ENCODE data around the gene CYGB.

The CYGB gene

GRCh38 chr17:76569607-76570279, 32.2 kb upstream of the CYGB start:
- no peak overlapping the region for H3K4me3 ChIP-seq (ENCODE audit: low read depth, low read length)
- DNase-seq (ENCODE audit: low read depth): no peak
- TF ChIP-seq, protein P1, sequence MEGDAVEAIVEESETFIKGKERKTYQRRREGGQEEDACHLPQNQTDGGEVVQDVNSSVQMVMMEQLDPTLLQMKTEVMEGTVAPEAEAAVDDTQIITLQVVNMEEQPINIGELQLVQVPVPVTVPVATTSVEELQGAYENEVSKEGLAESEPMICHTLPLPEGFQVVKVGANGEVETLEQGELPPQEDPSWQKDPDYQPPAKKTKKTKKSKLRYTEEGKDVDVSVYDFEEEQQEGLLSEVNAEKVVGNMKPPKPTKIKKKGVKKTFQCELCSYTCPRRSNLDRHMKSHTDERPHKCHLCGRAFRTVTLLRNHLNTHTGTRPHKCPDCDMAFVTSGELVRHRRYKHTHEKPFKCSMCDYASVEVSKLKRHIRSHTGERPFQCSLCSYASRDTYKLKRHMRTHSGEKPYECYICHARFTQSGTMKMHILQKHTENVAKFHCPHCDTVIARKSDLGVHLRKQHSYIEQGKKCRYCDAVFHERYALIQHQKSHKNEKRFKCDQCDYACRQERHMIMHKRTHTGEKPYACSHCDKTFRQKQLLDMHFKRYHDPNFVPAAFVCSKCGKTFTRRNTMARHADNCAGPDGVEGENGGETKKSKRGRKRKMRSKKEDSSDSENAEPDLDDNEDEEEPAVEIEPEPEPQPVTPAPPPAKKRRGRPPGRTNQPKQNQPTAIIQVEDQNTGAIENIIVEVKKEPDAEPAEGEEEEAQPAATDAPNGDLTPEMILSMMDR (IDR thresholded peaks at IDR 0.05; ENCODE audit: low read depth, low read length, missing control alignments): no peak
- in situ Hi-C loops (cut with HindIII; ENCODE audit: low sequenced_read_pairs): loop anchor here (10.0 to 25.0 kb wide), 2 partner anchors 75 to 168 kb away; partner anchors contain the start of genes JMJD6, METTL23, MFSD11 and SRSF2

GRCh38 chr17:76568811-76569221, 31.3 kb upstream of the CYGB start:
- in situ Hi-C loops (cut with HindIII; ENCODE audit: low sequenced_read_pairs): loop anchor here (25.0 kb wide), 1 partner anchor 168 kb away; the partner anchor contains the start of genes JMJD6, METTL23, MFSD11 and SRSF2
- no peak for DNase-seq (ENCODE audit: low read depth)
- H3K4me3 ChIP-seq (ENCODE audit: low read depth, low read length): no peak overlapping the region
- TF ChIP-seq, protein P1 (IDR thresholded peaks at IDR 0.05; ENCODE audit: low read depth, low read length, missing control alignments): no peak

DNA sequence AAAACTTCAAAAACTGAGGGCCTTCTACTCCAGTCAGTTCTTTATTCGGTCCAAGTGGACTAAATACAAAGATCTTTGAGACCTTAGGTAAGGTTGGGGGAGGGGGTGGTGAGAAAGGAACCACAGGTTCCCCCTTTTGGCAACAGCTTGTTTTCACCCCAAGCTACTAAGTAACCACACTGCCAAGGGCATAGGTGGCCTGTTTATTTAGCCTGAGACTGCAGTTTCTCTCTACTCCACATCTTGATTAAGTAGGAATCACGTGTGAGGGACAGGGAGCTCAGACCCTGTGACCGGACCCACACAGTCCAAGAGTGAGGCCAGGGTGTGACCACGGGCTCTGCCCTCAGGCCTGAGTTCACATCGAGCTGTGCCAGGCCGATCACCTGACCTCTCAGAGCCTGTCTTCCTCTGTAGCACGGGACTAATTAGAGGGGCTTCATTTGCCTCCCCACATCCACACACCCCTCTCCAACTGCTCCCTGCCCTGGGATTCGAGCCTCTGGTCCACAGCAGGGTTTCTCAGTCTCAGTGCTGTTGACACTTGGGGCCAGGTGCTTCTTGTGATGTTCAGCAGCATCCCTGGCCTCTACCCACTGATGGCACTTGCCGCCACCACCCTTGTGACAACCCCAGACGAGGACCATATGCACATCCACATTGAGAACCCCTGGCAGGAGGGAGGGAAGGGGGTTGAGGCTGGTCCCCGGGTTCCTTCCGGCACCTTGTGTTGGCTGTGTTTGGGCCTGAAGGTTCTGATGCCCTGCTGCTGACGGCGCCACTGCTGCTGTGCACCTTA, 30.3 kb upstream of the CYGB start:
- in situ Hi-C loops (cut with HindIII; ENCODE audit: low sequenced_read_pairs): loop anchor here (25.0 kb wide), 1 partner anchor 169 kb away; the partner anchor contains the start of genes JMJD6, METTL23, MFSD11 and SRSF2
- H3K4me3 ChIP-seq (ENCODE audit: low read depth, low read length): no peak overlapping the region
- no peak for DNase-seq (ENCODE audit: low read depth)
- TF ChIP-seq, protein P1 (IDR thresholded peaks at IDR 0.05; ENCODE audit: low read depth, low read length, missing control alignments): no peak

DNA sequence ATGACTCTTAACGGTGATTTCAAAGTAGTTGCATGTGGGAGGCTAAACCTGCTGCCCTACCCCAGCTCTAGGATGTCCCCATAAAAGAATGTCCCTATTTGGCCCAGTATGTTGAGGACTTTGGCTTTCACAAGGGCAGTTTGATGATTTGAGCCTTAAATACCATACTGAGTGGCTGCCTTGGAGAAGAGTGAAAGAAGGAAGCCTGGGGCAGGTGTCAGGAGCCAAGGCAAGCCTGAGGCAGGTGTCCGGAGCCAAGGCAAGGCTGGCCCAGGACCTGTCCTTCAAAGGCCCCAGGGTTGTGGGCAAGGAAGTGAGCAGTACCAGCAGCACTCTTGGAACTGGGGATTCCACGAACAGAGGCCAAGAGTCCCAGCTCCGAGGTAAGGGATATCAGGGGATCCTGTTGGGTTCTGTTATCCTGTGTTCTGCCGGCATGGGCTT, 29.5 kb upstream of the CYGB start:
- in situ Hi-C loops (cut with HindIII; ENCODE audit: low sequenced_read_pairs): loop anchor here (25.0 kb wide), 1 partner anchor 170 kb away; the partner anchor contains the start of genes JMJD6, METTL23, MFSD11 and SRSF2
- TF ChIP-seq, protein P1 (IDR thresholded peaks at IDR 0.05; ENCODE audit: low read depth, low read length, missing control alignments): no peak
- DNase-seq (ENCODE audit: low read depth): no peak
- H3K4me3 ChIP-seq (ENCODE audit: low read depth, low read length): no peak overlapping the region

- TF ChIP-seq, protein P1 (IDR thresholded peaks at IDR 0.05; ENCODE audit: low read depth, low read length, missing control alignments): no peak
- no peak for DNase-seq (ENCODE audit: low read depth)
- H3K4me3 ChIP-seq (ENCODE audit: low read depth, low read length): no peak overlapping the region
- in situ Hi-C loops (cut with HindIII; ENCODE audit: low sequenced_read_pairs): loop anchor here (25.0 kb wide), 1 partner anchor 171 kb away; the partner anchor contains the start of genes JMJD6, METTL23, MFSD11 and SRSF2
Observed at GRCh38 chr17:76566613-76566943, 29.1 kb upstream of the CYGB start.
